Measurements from ENCODE around the gene PPP2R5C.
"Not testable (repeated sequence)": the region's sequence is repeated elsewhere in the genome, so short reads cannot be mapped to it uniquely, and the experiment has no call there.

Gene PPP2R5C

GRCh38 chr14:101727611-101728366 is 33.7 kb upstream of the PPP2R5C start:
- no peak for DNase-seq (ENCODE audit: low read depth in 2 of 2)

DNA sequence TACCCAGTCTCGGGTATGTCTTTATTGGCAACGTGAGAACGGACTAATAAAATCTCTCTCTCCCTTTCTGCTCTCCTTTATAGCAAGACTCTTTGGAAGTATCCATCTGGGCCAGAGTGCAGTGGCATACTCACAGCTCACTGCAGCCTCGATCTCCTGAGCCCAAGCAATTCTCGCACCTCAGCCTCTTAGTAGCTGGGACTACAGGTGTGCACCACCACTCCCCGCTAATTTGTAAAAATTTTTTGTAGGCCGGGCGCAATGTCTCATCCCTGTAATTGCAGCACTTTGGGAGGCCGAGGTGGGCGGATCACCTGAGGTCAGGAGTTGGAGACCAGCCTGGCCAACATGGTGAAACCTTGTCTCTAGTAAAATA is 33.2 kb upstream of the PPP2R5C start:
- no peak for DNase-seq (ENCODE audit: low read depth in 2 of 2)

DNA sequence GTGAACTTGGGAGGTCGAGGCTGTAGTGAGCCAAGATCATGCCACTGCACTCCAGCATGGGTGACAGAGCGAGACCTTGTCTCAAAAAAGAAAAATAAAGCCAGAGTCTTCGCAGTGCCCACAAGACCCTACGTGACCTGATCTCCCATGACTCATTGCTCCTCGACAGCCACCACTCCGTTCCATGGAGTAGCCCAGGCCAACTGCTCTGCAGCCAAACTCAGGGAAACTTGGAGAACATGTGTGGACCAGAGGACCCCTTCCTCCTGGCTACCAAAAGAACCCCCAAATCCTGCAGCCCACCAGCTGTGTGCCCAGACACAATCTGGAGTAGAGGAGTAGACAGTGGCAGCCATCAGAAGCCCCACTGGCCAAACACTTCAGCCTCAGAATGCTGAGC is 32.1 kb upstream of the PPP2R5C start:
- no peak for DNase-seq (ENCODE audit: low read depth in 2 of 2)

DNA sequence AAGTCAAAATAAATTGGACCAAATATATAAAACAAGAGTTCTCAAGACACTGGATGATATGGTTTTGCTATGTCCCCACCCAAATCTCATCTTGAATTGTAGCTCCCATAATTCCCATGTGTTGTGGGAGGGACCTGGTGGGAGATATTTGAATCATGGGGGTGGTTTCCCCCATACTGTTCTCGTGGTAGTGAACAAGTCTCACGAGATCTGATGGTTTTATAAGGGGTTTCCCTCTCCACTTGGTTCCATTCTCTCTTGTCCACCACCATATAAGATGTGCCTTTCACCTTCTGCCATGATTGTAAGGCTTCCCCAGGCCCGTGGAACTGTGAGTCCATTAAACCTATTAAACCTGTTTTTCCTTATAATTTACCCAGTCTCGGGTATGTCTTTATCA is 31.4 kb upstream of the PPP2R5C start:
- DNase-seq (ENCODE audit: low read depth in 2 of 2), result not testable (repeated sequence)

DNA sequence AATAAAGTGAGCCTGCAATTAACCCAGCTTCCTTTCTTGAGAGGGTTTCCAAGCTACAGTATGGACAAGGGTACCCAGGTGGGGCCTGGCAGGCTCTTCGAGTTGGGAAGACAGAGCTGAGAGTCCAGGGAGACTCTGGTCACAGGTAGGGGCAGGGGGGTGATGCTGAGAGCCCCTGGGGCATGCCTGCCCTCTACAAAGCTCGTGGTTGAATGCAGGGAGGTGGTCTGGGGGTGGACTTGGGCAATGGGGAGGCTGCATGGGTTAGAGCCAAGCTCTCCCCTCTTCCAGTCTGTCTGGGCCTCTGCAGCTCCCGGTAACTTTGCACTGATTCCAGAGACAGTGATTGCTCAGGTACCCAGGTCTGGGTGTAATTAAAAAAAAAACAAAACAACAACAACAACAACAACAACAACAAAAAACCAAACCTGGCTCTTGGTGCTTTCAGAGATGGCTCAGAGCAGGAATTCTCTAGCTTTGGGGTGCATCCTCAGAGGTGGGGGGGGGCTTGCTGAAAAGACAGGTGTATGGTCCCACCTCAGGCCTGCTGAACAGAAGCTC is 30.8 kb upstream of the PPP2R5C start:
- no peak for DNase-seq (ENCODE audit: low read depth in 2 of 2)

- peak; percentile 9 to 20 for DNase-seq (ENCODE audit: low read depth in 2 of 2)
Measured at GRCh38 chr14:101731187-101732080, 30.1 kb upstream of the PPP2R5C start.

DNA sequence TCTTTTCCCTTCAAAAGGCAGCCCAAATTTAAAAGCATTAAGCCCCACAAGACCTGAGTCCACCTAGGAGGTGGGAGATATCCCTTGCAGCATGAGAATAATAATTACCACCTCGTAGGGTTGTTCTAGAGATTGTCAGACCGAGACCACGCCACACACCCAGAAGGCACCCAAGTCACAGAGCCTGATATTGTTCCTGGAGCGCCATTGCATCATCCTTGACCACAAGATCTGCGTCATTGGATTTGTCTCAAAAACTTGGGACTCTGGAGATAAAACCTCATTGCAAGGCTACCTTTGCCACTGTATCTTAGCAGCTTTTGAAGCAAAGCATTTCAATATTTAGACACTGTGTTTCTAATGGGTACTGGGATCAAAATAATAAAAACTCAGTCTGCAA is 29.4 kb upstream of the PPP2R5C start:
- no peak for DNase-seq (ENCODE audit: low read depth in 2 of 2)

DNA sequence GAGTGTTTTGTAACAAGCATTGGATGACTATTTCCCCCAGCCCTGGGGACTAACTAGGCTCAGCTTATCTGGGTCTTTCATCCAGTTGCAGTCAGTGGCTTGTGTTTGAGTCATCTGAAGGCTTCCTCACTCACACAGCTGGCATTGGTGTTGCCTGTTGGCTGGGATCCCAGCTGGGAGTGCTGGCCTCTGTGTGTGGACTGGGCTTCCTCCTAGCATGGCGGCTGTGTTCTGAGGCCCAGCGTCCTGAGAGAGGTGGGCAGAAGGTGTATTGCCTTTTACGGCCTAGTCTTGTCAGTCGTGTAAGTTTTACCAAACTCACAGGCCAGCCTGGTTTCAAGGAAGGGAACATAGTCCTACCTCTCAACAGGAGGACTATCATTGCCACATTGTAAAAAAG is 28.3 kb upstream of the PPP2R5C start:
- no peak for DNase-seq (ENCODE audit: low read depth in 2 of 2)

DNA sequence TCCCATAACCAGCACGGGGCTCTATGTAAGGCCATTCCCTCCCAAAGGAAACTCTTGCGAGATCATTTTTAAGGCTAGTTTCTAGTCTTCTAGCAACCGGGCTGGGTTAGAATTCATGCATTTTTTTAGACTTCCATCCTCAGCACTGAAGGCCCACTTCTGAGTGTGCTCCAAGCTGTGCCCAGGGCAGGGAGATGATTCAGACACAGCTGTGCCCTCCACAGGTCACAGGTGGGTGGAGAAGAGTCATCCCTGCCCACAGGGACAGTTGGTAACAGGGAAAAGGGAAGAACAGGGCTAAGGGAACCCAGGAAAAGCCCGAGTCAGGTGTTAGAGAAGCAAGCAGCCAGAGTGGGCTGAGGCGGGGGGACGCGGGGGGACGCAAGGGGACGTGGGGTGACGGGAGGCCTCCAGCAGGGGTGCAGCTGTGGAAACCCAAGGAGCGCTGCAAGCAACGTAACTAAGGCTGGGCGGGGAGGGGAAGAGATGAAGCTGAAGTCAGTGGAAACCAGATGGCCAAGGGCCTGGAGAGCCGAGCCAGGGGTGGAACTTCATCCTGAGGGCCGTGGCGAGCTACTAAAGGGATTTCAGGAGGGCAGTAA is 27.2 kb upstream of the PPP2R5C start:
- DNase-seq (ENCODE audit: low read depth in 2 of 2), result no peak

GRCh38 chr14:101735453-101735852 is 26.1 kb upstream of the PPP2R5C start:
- no peak for DNase-seq (ENCODE audit: low read depth in 2 of 2)

GRCh38 chr14:101736071-101736470 is 25.4 kb upstream of the PPP2R5C start:
- DNase-seq (ENCODE audit: low read depth in 2 of 2), result no peak

DNA sequence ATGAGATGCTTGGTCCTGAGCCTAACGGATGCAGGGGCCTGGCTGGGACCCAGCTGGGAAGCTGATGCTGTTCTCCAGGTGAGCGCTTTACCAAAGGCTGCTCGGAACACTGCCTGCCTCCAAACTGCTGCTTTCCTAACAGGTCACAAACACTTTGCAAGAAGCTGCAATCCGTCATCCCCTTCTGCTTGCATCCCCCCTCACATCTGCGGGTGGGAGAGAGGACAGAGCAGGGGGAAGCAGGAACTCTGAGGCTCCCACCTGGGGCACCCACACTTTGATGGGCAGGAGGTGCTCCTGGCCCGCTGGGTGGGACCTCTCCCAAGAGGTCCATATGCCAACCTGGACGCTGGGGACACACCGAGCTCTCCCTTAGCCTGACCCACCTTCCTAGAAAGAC is 24.9 kb upstream of the PPP2R5C start:
- no peak for DNase-seq (ENCODE audit: low read depth in 2 of 2)

DNA sequence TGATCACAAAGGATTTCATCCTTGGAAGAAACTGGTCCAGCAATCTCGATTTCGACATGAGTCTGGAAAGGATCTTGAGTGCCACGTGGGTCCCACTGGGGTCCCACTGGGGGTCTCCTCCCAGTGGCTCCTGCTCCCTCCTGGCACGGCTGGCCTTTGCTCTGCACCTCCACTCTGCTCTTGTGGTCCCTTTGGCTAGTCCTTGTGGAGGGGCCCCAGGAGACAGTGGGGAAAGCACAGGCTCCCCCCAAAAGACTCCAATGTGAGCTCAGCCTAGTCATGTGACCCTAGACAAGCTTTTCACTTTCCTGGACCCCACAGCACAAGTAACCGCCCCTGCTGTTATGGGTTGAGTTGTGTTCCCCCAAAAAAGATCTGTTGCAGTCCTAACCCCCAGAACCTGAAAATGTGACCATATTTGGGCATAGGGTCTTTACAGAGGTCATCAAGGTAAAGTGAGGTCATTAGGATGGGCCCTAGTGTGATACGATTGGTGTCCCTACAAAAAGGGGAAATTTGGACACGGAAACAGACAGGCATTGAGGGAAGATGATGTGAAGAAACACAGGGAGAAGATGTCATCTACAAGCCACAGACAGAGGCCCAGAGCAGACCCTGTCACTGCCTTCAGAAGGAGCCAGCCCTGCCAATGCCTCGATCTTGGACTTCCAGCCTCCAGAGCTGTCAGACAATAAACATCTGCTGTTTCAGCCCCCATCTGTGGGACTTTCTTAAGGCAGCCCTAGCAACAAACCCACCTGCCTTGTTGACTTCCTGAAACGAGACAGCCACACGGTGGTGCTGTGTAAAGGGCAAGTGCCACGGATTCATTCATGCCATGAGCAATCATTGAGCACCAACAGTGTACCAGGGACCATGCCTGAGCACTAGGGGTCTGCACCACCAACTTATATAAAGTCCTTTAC is 23.8 kb upstream of the PPP2R5C start:
- no peak for DNase-seq (ENCODE audit: low read depth in 2 of 2)

DNA sequence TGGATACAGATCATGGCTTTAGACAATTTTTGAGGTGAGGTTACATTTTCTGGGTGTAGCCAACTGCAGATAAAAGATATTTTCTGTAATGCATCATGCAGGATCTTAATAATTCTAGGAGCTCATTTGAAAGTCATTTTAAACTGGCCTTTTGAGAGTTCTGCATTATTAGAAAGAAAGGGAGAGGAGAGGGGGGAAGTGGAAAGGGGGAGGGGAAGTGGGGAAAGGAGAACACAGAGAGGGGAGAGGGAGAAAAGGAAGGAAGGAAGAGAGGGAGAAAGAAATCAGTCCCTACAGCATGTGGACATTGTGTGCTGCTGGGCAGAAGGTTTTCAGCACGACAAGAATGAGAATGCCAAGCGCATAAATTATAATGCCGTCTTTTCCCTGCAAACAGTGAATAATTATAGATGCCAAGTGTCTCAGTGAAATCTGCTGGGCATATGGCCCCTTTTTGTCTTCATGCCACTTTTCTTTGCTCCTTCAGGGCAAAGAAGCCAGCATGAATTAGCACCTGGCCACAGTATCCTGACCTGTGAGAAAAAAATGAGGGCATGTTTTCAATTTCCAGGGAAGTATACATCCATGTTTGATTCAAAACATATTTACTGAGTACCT is 22.7 kb upstream of the PPP2R5C start:
- DNase-seq (ENCODE audit: low read depth in 2 of 2), result no peak

- DNase-seq (ENCODE audit: low read depth in 2 of 2), result no peak
Measured at GRCh38 chr14:101739446-101740141, 21.9 kb upstream of the PPP2R5C start.

GRCh38 chr14:101740981-101741380 is 20.5 kb upstream of the PPP2R5C start:
- DNase-seq (ENCODE audit: low read depth in 2 of 2), result no peak

DNA sequence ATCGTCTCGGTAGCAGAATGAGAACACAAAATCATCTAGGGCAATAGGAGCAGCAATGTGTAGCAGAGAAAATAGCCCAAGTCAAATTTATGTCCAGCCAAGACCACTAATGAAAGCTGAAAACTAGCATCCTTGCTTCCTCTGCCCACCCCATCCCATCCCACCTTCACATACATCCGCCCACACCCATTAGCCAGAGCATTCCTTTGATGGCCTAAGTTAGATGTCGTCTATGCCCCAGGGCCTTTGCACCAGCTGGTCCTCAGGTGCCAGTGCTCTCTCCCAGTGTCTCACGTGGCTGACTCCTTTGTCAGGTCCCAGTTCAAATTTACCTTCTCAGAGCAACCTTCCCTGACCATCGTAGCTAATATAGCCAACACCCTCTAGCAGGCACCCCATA is 17.8 kb upstream of the PPP2R5C start:
- DNase-seq (ENCODE audit: low read depth in 2 of 2), result no peak

GRCh38 chr14:101744382-101744781 is 17.1 kb upstream of the PPP2R5C start:
- not testable (repeated sequence) for DNase-seq (ENCODE audit: low read depth in 2 of 2)

DNA sequence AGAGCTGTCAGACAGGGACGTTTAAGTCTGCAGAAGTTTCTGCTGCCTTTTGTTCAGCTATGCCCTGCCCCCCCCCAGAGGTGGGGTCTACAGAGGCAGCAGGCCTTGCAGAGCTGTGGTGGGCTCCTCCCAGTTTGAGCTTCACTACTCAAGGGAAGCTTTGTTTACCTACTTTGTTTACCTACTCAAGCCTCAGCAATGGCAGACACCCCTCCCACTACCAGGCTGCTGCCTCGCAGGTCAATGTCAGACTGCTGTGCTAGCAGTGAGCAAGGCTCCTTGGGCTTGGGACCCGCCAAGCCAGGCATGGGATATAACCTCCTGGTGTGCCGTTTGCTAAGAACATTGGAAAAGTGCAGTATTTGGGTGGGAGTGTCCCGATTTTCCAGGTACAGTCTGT is 11.8 kb upstream of the PPP2R5C start:
- not testable (repeated sequence) for DNase-seq (ENCODE audit: low read depth in 2 of 2)

- no peak for DNase-seq (ENCODE audit: low read depth in 2 of 2)
Measured at GRCh38 chr14:101754893-101755292, 6.6 kb upstream of the PPP2R5C start.
